ENCODE data around the gene CKLF.

The CKLF gene

DNA sequence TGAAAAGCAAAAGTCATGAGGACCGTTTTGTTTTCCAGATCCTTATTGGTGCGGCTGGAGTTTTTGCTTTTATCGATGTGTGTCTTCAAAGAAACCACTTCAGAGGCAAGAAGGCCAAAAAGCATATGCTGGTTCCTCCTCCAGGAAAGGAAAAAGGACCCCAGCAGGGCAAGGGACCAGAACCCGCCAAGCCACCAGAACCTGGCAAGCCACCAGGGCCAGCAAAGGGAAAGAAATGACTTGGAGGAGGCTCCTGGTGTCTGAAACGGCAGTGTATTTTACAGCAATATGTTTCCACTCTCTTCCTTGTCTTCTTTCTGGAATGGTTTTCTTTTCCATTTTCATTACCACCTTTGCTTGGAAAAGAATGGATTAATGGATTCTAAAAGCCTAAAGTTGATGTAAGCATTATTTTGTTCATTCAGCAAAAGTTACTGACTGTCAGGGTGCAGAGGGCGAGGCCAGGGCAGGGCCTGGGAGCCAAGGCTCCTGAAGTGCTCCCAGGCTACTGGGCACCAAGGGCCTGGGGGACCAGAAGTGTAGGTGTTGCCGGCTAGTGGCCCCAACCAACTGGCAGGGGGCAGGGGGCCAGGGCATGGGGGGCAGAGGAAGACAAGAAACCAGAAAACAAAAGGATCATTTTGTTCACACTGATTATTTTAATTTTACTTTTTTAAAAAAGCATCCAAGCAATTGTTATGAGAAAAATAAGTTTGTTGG is 35.7 kb downstream of the CKLF start:
- H3K9ac ChIP-seq (ENCODE audit: low read length), result no peak overlapping the region
- no peaks in the 10 kb centered on the region for H4K20me1 ChIP-seq (ENCODE audit: insufficient read depth, low read length)
- no peaks in the 10 kb centered on the region for H3F3A ChIP-seq (ENCODE audit: insufficient read depth, low read length)
- no peak overlapping the region for H3K4me2 ChIP-seq (ENCODE audit: low read length)
- no peaks in the 10 kb centered on the region for H3K36me3 ChIP-seq (ENCODE audit: insufficient read depth, low read length)
- no peaks in the 10 kb centered on the region for H3K9me2 ChIP-seq (ENCODE audit: low read depth, low read length)
- no peak overlapping the region for H3K4me3 ChIP-seq (ENCODE audit: low read depth, low read length, poor library complexity, severe bottlenecking)
- no peak overlapping the region for H3K27ac ChIP-seq (ENCODE audit: low read depth, low read length, poor library complexity, severe bottlenecking)
- no peaks in the 10 kb centered on the region for H3K27me3 ChIP-seq (ENCODE audit: insufficient read depth, low read length)
- H2AFZ ChIP-seq (ENCODE audit: low read length), result no peak overlapping the region
- H3K79me2 ChIP-seq (ENCODE audit: insufficient read depth, low read length), result no peaks in the 10 kb centered on the region
- H3K9me3 ChIP-seq (ENCODE audit: low read length), result no peaks in the 10 kb centered on the region
- H3K4me1 ChIP-seq (ENCODE audit: insufficient read depth, low read length, severe bottlenecking), result peaks cover 9% of the 10 kb centered on the region
- TF ChIP-seq EZH2 (IDR thresholded peaks at IDR 0.05; ENCODE audit: borderline replicate concordance, low read length), result no peak
- TF ChIP-seq, protein P1, sequence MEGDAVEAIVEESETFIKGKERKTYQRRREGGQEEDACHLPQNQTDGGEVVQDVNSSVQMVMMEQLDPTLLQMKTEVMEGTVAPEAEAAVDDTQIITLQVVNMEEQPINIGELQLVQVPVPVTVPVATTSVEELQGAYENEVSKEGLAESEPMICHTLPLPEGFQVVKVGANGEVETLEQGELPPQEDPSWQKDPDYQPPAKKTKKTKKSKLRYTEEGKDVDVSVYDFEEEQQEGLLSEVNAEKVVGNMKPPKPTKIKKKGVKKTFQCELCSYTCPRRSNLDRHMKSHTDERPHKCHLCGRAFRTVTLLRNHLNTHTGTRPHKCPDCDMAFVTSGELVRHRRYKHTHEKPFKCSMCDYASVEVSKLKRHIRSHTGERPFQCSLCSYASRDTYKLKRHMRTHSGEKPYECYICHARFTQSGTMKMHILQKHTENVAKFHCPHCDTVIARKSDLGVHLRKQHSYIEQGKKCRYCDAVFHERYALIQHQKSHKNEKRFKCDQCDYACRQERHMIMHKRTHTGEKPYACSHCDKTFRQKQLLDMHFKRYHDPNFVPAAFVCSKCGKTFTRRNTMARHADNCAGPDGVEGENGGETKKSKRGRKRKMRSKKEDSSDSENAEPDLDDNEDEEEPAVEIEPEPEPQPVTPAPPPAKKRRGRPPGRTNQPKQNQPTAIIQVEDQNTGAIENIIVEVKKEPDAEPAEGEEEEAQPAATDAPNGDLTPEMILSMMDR (IDR thresholded peaks at IDR 0.05; ENCODE audit: low read length), result no peak

DNA sequence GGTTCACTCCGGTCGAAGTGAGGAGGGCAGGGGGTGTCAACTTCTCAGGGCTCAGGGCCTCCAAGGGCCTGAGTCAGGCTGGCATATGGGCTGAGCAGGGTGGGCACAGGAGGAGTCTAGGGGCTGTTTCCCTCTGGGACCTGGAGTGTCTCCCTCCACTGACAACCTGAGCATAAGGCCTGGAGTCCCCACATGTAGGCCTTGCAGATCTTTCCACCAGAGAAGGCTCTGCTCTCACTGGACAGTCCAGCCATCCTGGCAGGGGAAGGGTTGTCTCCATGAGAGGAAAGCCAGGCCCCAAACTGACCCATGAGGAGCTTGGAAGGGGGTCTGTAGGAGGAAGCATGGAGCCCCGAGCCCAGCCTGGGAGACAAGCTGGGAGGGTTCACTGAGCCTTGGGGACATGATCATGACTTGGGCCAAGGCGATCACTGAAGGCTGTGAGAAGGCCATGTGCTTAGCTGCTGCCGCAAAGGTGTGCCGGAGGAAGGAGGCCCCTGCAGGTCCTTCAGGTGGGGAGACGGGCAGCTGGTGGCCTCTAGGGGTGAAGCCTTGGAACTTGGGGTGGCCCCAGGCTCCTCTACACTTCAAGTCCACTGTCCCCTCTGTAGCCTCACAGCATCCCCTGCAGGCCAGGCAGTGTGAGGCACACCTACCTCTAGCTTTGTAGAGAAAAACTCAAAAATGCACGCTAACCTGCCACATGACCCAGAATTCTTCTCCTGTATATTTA is 36.8 kb downstream of the CKLF start:
- no peak overlapping the region for H2AFZ ChIP-seq (ENCODE audit: low read length)
- TF ChIP-seq EZH2 (IDR thresholded peaks at IDR 0.05; ENCODE audit: borderline replicate concordance, low read length), result no peak
- TF ChIP-seq, protein P1 (IDR thresholded peaks at IDR 0.05; ENCODE audit: low read length), result peak; percentile 85
- H3K4me2 ChIP-seq (ENCODE audit: low read length), result no peak overlapping the region
- H3K9me3 ChIP-seq (ENCODE audit: low read length), result no peaks in the 10 kb centered on the region
- H3K4me1 ChIP-seq (ENCODE audit: insufficient read depth, low read length, severe bottlenecking), result peaks cover 9% of the 10 kb centered on the region
- no peaks in the 10 kb centered on the region for H3K9me2 ChIP-seq (ENCODE audit: low read depth, low read length)
- no peak overlapping the region for H3K4me3 ChIP-seq (ENCODE audit: low read depth, low read length, poor library complexity, severe bottlenecking)
- no peaks in the 10 kb centered on the region for H3K79me2 ChIP-seq (ENCODE audit: insufficient read depth, low read length)
- no peaks in the 10 kb centered on the region for H3K36me3 ChIP-seq (ENCODE audit: insufficient read depth, low read length)
- H4K20me1 ChIP-seq (ENCODE audit: insufficient read depth, low read length), result no peaks in the 10 kb centered on the region
- no peaks in the 10 kb centered on the region for H3F3A ChIP-seq (ENCODE audit: insufficient read depth, low read length)
- no peak overlapping the region for H3K9ac ChIP-seq (ENCODE audit: low read length)
- no peaks in the 10 kb centered on the region for H3K27me3 ChIP-seq (ENCODE audit: insufficient read depth, low read length)
- H3K27ac ChIP-seq (ENCODE audit: low read depth, low read length, poor library complexity, severe bottlenecking), result no peak overlapping the region

GRCh38 chr16:66590322-66590721 is 37.9 kb downstream of the CKLF start:
- no peak overlapping the region for H2AFZ ChIP-seq (ENCODE audit: low read length)
- no peaks in the 10 kb centered on the region for H4K20me1 ChIP-seq (ENCODE audit: insufficient read depth, low read length)
- H3K27me3 ChIP-seq (ENCODE audit: insufficient read depth, low read length), result no peaks in the 10 kb centered on the region
- no peak overlapping the region for H3K27ac ChIP-seq (ENCODE audit: low read depth, low read length, poor library complexity, severe bottlenecking)
- H3K9ac ChIP-seq (ENCODE audit: low read length), result no peak overlapping the region; the same call in 1 of the 2 replicates
- H3K79me2 ChIP-seq (ENCODE audit: insufficient read depth, low read length), result no peaks in the 10 kb centered on the region
- H3K36me3 ChIP-seq (ENCODE audit: insufficient read depth, low read length), result no peaks in the 10 kb centered on the region
- no peaks in the 10 kb centered on the region for H3K9me3 ChIP-seq (ENCODE audit: low read length)
- peak overlapping the region; percentile 21 for H3K4me3 ChIP-seq (ENCODE audit: low read depth, low read length, poor library complexity, severe bottlenecking)
- H3K4me2 ChIP-seq (ENCODE audit: low read length), result peak overlapping the region; percentile 62
- H3K9me2 ChIP-seq (ENCODE audit: low read depth, low read length), result no peaks in the 10 kb centered on the region
- peaks cover 9% of the 10 kb centered on the region for H3K4me1 ChIP-seq (ENCODE audit: insufficient read depth, low read length, severe bottlenecking)
- H3F3A ChIP-seq (ENCODE audit: insufficient read depth, low read length), result no peaks in the 10 kb centered on the region
- TF ChIP-seq, protein P1 (IDR thresholded peaks at IDR 0.05; ENCODE audit: low read length), result no peak
- TF ChIP-seq EZH2 (IDR thresholded peaks at IDR 0.05; ENCODE audit: borderline replicate concordance, low read length), result no peak
